ENCODE measurements around the gene BCL2L14.

- TF ChIP-seq U2AF2 (optimal IDR thresholded peaks at IDR 0.05; ENCODE audit: low read depth, low read length) (no peak), ZC3H4 (CRISPR knock-in tag; IDR thresholded peaks at IDR 0.05; ENCODE audit: borderline replicate concordance) (no peak), POLR2AphosphoS5 (IDR thresholded peaks at IDR 0.05; ENCODE audit: control insufficient read depth, insufficient read depth, low read depth, low read length) (no peak), SREBF2 (CRISPR knock-in tag; IDR thresholded peaks at IDR 0.05) (no peak), NFIC (IDR thresholded peaks at IDR 0.05) (no peak), CREB1 (IDR thresholded peaks at IDR 0.05) (no peak), CREB1 (CRISPR knock-in tag; IDR thresholded peaks at IDR 0.05) (no peak), ELF1 (tag; IDR thresholded peaks at IDR 0.05) (no peak), POLR2A (conservative IDR thresholded peaks at IDR 0.05) (no peak), KDM1A (IDR thresholded peaks at IDR 0.05) (no peak), NFYB (IDR thresholded peaks at IDR 0.05; ENCODE audit: extremely low read depth, insufficient read length) (no peak), CTCF (IDR thresholded peaks at IDR 0.05 in 2 of 3, conservative IDR thresholded peaks at IDR 0.05 in 1 of 3; ENCODE audit: insufficient read depth in 2 of 3, low read depth in 1 of 3, low read length in 3 of 3) (no peak), USF2 (CRISPR knock-in tag; IDR thresholded peaks at IDR 0.05) (no peak)
Measured at GRCh38 chr12:12126551-12126950, 55.8 kb downstream of the BCL2L14 start.

Measured in K562 (cell line).